ENCODE measurements around the gene ZNF777. TPM values are rescaled to one million over a fixed set of nuclear protein-coding genes. Genes with fewer than 3 reads are reported as not detected.

Gene ZNF777
- total and polyA plus RNA-seq, 9 of the 15 experiments (the other 6 are each of a cell fraction or from before 2014, with no cell fraction given): 0.11 to 32.6 (median 9.0) TPM

- TF ChIP-seq SNIP1 (IDR thresholded peaks at IDR 0.05; ENCODE audit: low read depth) (no peak), ZBTB1 (CRISPR knock-in tag; IDR thresholded peaks at IDR 0.05; ENCODE audit: borderline replicate concordance, low read depth) (peak; percentile 50; the same call in 1 of the 2 replicates), TAF15 (IDR thresholded peaks at IDR 0.05; ENCODE audit: low read depth, low read length) (no peak), COPS2 (conservative IDR thresholded peaks at IDR 0.05) (no peak), HSF4 (CRISPR knock-in tag; IDR thresholded peaks at IDR 0.05; ENCODE audit: borderline replicate concordance) (no peak), SIN3A (IDR thresholded peaks at IDR 0.05; ENCODE audit: borderline replicate concordance in 2 of 2, control insufficient read depth in 1 of 2, low read depth in 2 of 2, low read length in 2 of 2) (peak; percentile 75 to 83; a peak in 2 of 4 replicates), BRD4 (IDR thresholded peaks at IDR 0.05) (no peak), NFIC (IDR thresholded peaks at IDR 0.05) (peak; percentile 36; the same call in 1 of the 2 replicates), CHD4 (IDR thresholded peaks at IDR 0.05; ENCODE audit: insufficient read depth, insufficient replicate concordance, low read depth, low read length, poor library complexity, severe bottlenecking) (peak; percentile 64), CREM (IDR thresholded peaks at IDR 0.05; ENCODE audit: low read depth) (peak; percentile 96), HDAC6 (IDR thresholded peaks at IDR 0.05; ENCODE audit: low read depth, low read length) (no peak), GATAD2A (IDR thresholded peaks at IDR 0.05) (no peak), ZNF24 (IDR thresholded peaks at IDR 0.05) (peak; percentile 47; the same call in 1 of the 2 replicates), CCNT2 (IDR thresholded peaks at IDR 0.05; ENCODE audit: borderline replicate concordance, extremely low read depth, insufficient read length, low read depth, low read length) (peak; percentile 87), ZBTB11 (CRISPR knock-in tag; IDR thresholded peaks at IDR 0.05) (0 out of 6 replicates have a peak, but pooled peaks of 1 of the 3 experiments have one; percentile 50), EP400 (IDR thresholded peaks at IDR 0.05) (no peak), NONO (IDR thresholded peaks at IDR 0.05; ENCODE audit: low read depth in 2 of 2, low read length in 1 of 2) (peak; percentile 39 to 83; a peak in 3 of 4 replicates), IRF2 (CRISPR knock-in tag; IDR thresholded peaks at IDR 0.05) (no peak), CBX8 (IDR thresholded peaks at IDR 0.05; ENCODE audit: borderline replicate concordance, extremely low read depth, low read depth, low read length, poor library complexity, severe bottlenecking) (no peak), MED1 (CRISPR knock-in tag; IDR thresholded peaks at IDR 0.05; ENCODE audit: borderline replicate concordance) (no peak)
These were observed 36.8 kb upstream of the ZNF777 start, which contains the start of gene ZNF746 (continued) for GRCh38 chr7:149497467-149498261.

Measured in K562 (cell line).